HepG2 (cell line): ENCODE measurements around the gene PPIL3. TPM values are rescaled to one million over a fixed set of nuclear protein-coding genes. Genes with fewer than 3 reads are reported as not detected.

ENCODE experiments used
- ARID2 ChIP-seq: sonication (generic); formaldehyde crosslinking; IDR thresholded peaks from 2 replicates; pipeline ENCODE4 v1.8.1; 2022; ENCODE audit warnings: mild to moderate bottlenecking, missing genetic modification reagents, borderline replicate concordance
- HMG20A ChIP-seq: IDR thresholded peaks from 2 replicates; pipeline ENCODE4 v1.6.1; 2016; ENCODE audit warnings: borderline replicate concordance
- HNRNPK ChIP-seq: fragments of 200-400 bp; formaldehyde crosslinking; IDR thresholded peaks from 2 replicates; pipeline ENCODE4 v1.6.1; 2018; ENCODE audit warnings: low read length, low read depth, moderate library complexity, mild to moderate bottlenecking; ENCODE audit not compliant: poor library complexity, severe bottlenecking
- MED8 ChIP-seq: sonication (generic); formaldehyde crosslinking; IDR thresholded peaks from 2 replicates; pipeline ENCODE4 v1.8.1; 2023; ENCODE audit warnings: mild to moderate bottlenecking, missing genetic modification reagents; ENCODE audit not compliant: insufficient replicate concordance
- NFATC3 ChIP-seq: sonication (generic); formaldehyde crosslinking; IDR thresholded peaks from 2 replicates; pipeline ENCODE4 v1.5.1; 2020; ENCODE audit warnings: mild to moderate bottlenecking, missing genetic modification reagents
- NR2F1 ChIP-seq, 2 experiments: fragments of 450-650 bp in 1 of 2; formaldehyde crosslinking in 1 of 2; IDR thresholded peaks; 2 replicates each; pipeline versions ENCODE4 v1.5.0 to v1.6.1; 2016 to 2020; ENCODE audit warnings: mild to moderate bottlenecking in 1 of 2, missing compliant biosample characterization in 1 of 2, missing genetic modification reagents in 1 of 2, moderate library complexity in 1 of 2
- SMAD3 ChIP-seq: sonication (generic); formaldehyde crosslinking; IDR thresholded peaks from 2 replicates; pipeline ENCODE4 v1.4.0; 2020; ENCODE audit warnings: missing genetic modification reagents
- SMAD9 ChIP-seq: sonication (generic); formaldehyde crosslinking; IDR thresholded peaks from 2 replicates; pipeline ENCODE4 v1.5.1; 2020; ENCODE audit warnings: mild to moderate bottlenecking, missing genetic modification reagents
- SYNCRIP ChIP-seq: fragments of 200-400 bp; formaldehyde crosslinking; IDR thresholded peaks from 2 replicates; pipeline ENCODE4 v1.6.1; 2018; ENCODE audit warnings: mild to moderate bottlenecking, low read depth, low read length; ENCODE audit not compliant: insufficient read depth
- ZBTB1 ChIP-seq: sonication (generic); formaldehyde crosslinking; IDR thresholded peaks from 2 replicates; pipeline ENCODE4 v1.4.0; 2020; ENCODE audit warnings: missing genetic modification reagents, borderline replicate concordance
- ZNF570 ChIP-seq: sonication (generic); formaldehyde crosslinking; IDR thresholded peaks from 2 replicates; pipeline ENCODE4 v1.4.0; 2020; ENCODE audit warnings: mild to moderate bottlenecking, missing genetic modification reagents, borderline replicate concordance
- ZNF780A ChIP-seq: sonication (generic); formaldehyde crosslinking; IDR thresholded peaks from 2 replicates; pipeline ENCODE4 v1.8.0; 2022; ENCODE audit warnings: mild to moderate bottlenecking, missing genetic modification reagents, moderate library complexity
- polyA plus RNA-seq, 8 experiments: library from polyadenylated mRNA; depleted of rRNA in 3 of 8; stranded (reverse) in 7 of 8; unstranded in 1 of 8; fragments of >200 nt; fragmentation: Illumina TruSeq in 4 of 8; extraction: Trizol in 4 of 8; gene quantifications; 2 replicates each; pipeline versions ENCODE4 v1.2.1 to v1.2.3, GENCODE V29; 2011 to 2016; ENCODE audit warnings: low read depth in 4 of 8, missing spikeins in 1 of 8, mixed read lengths in 1 of 8; ENCODE audit not compliant: insufficient read depth in 1 of 8
- total RNA-seq, 5 experiments: library from RNA; depleted of rRNA; stranded (reverse); fragments of >200 nt; fragmentation: Illumina TruSeq; extraction: Trizol; gene quantifications; 2 replicates each; pipeline ENCODE4 v1.2.3, GENCODE V29; 2016; ENCODE audit warnings: low read depth in 1 of 5
- TF ChIP-seq, protein P1 (sequence below): sonication (generic); formaldehyde crosslinking; IDR thresholded peaks from 2 replicates; pipeline ENCODE4 v1.4.0; 2020; ENCODE audit warnings: missing genetic modification reagents
- TF ChIP-seq, protein P2 (sequence below): IDR thresholded peaks from 2 replicates; pipeline ENCODE4 v1.6.1; 2016; ENCODE audit warnings: missing genetic modification reagents, missing compliant biosample characterization
- TF ChIP-seq, protein P3 (sequence below): sonication (generic); formaldehyde crosslinking; IDR thresholded peaks from 2 replicates; pipeline ENCODE4 v1.5.0; 2020; ENCODE audit warnings: missing genetic modification reagents
- TF ChIP-seq, protein P4 (sequence below): sonication (generic); formaldehyde crosslinking; IDR thresholded peaks from 2 replicates; pipeline ENCODE4 v1.4.0; 2020; ENCODE audit warnings: mild to moderate bottlenecking, missing genetic modification reagents

PPIL3 gene
- total and polyA plus RNA-seq, 2 of the 13 experiments (the other 11 are each of a cell fraction or from before 2014, with no cell fraction given) = 98.7 to 107 TPM

DNA sequence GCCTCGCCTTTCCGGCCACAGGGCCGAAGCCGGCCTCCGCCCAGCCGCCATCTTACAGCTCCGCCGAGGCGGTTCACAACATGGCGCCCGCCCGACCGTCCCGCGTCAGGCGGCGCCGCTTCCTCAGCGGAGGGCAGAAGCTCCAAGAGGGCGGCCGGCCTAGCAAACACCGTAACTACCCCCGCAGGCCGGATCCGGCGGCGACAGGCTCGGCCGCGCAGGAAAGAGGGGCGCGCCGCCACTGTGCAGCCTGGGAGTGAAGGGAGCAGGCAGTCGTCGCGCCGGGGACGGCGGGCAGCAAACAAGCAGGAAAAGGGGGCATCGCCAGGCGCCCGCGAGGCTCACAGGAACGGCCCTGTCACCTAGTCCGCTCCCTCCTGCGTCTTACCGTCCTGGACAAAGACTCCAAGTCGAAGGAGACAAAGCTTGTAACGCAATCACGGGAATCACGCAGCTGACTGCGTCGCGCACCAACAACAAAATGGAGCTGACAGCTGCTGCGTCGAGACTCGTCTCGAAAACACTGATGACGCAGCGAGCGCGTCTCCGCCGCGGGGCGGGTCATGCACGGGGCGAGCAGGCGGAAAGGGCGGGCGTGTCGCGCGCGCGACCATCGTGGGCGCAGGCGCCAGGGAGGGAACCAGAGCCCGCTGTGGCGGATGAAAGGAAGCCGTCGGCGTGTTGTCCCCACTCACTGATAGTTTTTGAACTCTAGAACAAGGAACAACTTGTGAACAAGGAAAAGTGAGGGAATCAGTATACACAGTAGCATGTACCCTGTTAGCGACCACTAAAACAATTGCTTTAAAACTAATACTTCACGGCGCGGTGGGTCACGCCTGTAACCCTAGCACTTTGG is 24.5 kb downstream of the PPIL3 start, which contains the start of gene CLK1 (continued):
- TF ChIP-seq, protein P1, sequence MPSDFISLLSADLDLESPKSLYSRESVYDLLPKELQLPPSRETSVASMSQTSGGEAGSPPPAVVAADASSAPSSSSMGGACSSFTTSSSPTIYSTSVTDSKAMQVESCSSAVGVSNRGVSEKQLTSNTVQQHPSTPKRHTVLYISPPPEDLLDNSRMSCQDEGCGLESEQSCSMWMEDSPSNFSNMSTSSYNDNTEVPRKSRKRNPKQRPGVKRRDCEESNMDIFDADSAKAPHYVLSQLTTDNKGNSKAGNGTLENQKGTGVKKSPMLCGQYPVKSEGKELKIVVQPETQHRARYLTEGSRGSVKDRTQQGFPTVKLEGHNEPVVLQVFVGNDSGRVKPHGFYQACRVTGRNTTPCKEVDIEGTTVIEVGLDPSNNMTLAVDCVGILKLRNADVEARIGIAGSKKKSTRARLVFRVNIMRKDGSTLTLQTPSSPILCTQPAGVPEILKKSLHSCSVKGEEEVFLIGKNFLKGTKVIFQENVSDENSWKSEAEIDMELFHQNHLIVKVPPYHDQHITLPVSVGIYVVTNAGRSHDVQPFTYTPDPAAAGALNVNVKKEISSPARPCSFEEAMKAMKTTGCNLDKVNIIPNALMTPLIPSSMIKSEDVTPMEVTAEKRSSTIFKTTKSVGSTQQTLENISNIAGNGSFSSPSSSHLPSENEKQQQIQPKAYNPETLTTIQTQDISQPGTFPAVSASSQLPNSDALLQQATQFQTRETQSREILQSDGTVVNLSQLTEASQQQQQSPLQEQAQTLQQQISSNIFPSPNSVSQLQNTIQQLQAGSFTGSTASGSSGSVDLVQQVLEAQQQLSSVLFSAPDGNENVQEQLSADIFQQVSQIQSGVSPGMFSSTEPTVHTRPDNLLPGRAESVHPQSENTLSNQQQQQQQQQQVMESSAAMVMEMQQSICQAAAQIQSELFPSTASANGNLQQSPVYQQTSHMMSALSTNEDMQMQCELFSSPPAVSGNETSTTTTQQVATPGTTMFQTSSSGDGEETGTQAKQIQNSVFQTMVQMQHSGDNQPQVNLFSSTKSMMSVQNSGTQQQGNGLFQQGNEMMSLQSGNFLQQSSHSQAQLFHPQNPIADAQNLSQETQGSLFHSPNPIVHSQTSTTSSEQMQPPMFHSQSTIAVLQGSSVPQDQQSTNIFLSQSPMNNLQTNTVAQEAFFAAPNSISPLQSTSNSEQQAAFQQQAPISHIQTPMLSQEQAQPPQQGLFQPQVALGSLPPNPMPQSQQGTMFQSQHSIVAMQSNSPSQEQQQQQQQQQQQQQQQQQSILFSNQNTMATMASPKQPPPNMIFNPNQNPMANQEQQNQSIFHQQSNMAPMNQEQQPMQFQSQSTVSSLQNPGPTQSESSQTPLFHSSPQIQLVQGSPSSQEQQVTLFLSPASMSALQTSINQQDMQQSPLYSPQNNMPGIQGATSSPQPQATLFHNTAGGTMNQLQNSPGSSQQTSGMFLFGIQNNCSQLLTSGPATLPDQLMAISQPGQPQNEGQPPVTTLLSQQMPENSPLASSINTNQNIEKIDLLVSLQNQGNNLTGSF (CRISPR knock-in tag) = peak; percentile 98
- TF ChIP-seq NFATC3 (CRISPR knock-in tag) = peak; percentile 82
- TF ChIP-seq HMG20A (CRISPR knock-in tag) = peak; percentile 53; the same call in 1 of the 2 replicates
- TF ChIP-seq HNRNPK = peak; percentile 80
- no peak for TF ChIP-seq MED8 (CRISPR knock-in tag)
- peak; percentile 22 to 46; a peak in 2 of 4 replicates for TF ChIP-seq NR2F1 (CRISPR knock-in tag; IDR thresholded peaks at IDR 0.05)
- TF ChIP-seq ZNF780A (CRISPR knock-in tag) = peak; percentile 96
- TF ChIP-seq SMAD3 (CRISPR knock-in tag) = peak; percentile 96
- TF ChIP-seq, protein P2, sequence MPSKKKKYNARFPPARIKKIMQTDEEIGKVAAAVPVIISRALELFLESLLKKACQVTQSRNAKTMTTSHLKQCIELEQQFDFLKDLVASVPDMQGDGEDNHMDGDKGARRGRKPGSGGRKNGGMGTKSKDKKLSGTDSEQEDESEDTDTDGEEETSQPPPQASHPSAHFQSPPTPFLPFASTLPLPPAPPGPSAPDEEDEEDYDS = peak; percentile 99
- 0 out of 2 replicates have a peak, but pooled peaks have one; percentile 65 for TF ChIP-seq ZBTB1 (CRISPR knock-in tag)
- TF ChIP-seq ARID2 (CRISPR knock-in tag) = peak; percentile 99
- TF ChIP-seq, protein P3, sequence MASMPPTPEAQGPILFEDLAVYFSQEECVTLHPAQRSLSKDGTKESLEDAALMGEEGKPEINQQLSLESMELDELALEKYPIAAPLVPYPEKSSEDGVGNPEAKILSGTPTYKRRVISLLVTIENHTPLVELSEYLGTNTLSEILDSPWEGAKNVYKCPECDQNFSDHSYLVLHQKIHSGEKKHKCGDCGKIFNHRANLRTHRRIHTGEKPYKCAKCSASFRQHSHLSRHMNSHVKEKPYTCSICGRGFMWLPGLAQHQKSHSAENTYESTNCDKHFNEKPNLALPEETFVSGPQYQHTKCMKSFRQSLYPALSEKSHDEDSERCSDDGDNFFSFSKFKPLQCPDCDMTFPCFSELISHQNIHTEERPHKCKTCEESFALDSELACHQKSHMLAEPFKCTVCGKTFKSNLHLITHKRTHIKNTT (CRISPR knock-in tag) = no peak
- no peak for TF ChIP-seq SYNCRIP
- TF ChIP-seq ZNF570 (CRISPR knock-in tag) = peak; percentile 77; the same call in 1 of the 2 replicates
- TF ChIP-seq, protein P4, sequence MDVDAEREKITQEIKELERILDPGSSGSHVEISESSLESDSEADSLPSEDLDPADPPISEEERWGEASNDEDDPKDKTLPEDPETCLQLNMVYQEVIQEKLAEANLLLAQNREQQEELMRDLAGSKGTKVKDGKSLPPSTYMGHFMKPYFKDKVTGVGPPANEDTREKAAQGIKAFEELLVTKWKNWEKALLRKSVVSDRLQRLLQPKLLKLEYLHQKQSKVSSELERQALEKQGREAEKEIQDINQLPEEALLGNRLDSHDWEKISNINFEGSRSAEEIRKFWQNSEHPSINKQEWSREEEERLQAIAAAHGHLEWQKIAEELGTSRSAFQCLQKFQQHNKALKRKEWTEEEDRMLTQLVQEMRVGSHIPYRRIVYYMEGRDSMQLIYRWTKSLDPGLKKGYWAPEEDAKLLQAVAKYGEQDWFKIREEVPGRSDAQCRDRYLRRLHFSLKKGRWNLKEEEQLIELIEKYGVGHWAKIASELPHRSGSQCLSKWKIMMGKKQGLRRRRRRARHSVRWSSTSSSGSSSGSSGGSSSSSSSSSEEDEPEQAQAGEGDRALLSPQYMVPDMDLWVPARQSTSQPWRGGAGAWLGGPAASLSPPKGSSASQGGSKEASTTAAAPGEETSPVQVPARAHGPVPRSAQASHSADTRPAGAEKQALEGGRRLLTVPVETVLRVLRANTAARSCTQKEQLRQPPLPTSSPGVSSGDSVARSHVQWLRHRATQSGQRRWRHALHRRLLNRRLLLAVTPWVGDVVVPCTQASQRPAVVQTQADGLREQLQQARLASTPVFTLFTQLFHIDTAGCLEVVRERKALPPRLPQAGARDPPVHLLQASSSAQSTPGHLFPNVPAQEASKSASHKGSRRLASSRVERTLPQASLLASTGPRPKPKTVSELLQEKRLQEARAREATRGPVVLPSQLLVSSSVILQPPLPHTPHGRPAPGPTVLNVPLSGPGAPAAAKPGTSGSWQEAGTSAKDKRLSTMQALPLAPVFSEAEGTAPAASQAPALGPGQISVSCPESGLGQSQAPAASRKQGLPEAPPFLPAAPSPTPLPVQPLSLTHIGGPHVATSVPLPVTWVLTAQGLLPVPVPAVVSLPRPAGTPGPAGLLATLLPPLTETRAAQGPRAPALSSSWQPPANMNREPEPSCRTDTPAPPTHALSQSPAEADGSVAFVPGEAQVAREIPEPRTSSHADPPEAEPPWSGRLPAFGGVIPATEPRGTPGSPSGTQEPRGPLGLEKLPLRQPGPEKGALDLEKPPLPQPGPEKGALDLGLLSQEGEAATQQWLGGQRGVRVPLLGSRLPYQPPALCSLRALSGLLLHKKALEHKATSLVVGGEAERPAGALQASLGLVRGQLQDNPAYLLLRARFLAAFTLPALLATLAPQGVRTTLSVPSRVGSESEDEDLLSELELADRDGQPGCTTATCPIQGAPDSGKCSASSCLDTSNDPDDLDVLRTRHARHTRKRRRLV (CRISPR knock-in tag) = peak; percentile 68; the same call in 1 of the 2 replicates
- 0 out of 2 replicates have a peak, but pooled peaks have one; percentile 10 for TF ChIP-seq SMAD9
